Posterior cingulate gyrus (tissue), 11 donors: ENCODE data around the gene COX14.
A peak's percentile ranks its signal among the peaks of the same experiment; 100 is the strongest.

Source experiments
- DNase-seq, 10 donors: peaks; one replicate each; pipeline versions ENCODE4 v3.0.0 to v3.0.0-alpha.2; 2020 to 2021; ENCODE audit warnings: mixed read lengths in 3 of 10
- intact Hi-C: fragments of 100-400 bp; cut with DNase I; formaldehyde crosslinking; loops from one replicate; pipeline ENCODE4 v1.15.1; 2023

COX14 gene

DNA sequence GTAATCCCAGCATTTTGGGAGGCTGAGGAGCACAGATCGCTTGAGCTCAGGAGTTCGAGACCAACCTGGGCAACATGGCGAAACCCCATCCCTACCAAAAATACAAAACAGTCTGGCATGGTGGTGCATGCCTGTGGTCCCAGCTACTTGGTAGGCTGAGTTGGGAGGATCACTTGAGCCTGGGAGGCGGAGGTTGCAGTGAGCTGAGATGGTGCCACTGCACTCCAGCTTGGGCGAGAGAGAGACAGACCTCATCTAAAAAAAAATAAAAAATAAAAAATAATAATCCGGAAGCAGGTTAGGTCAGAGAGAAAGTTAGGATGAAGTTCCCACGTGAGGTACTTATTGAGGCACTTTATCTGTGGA, 27.6 kb upstream of the COX14 start:
- intact Hi-C loops, result loop anchor here (2.0 kb wide), 1 partner anchor 28 kb away; the partner anchor contains the start of gene COX14
- DNase-seq, result peak in 2 of 10 donors; percentile 24 to 44

DNA sequence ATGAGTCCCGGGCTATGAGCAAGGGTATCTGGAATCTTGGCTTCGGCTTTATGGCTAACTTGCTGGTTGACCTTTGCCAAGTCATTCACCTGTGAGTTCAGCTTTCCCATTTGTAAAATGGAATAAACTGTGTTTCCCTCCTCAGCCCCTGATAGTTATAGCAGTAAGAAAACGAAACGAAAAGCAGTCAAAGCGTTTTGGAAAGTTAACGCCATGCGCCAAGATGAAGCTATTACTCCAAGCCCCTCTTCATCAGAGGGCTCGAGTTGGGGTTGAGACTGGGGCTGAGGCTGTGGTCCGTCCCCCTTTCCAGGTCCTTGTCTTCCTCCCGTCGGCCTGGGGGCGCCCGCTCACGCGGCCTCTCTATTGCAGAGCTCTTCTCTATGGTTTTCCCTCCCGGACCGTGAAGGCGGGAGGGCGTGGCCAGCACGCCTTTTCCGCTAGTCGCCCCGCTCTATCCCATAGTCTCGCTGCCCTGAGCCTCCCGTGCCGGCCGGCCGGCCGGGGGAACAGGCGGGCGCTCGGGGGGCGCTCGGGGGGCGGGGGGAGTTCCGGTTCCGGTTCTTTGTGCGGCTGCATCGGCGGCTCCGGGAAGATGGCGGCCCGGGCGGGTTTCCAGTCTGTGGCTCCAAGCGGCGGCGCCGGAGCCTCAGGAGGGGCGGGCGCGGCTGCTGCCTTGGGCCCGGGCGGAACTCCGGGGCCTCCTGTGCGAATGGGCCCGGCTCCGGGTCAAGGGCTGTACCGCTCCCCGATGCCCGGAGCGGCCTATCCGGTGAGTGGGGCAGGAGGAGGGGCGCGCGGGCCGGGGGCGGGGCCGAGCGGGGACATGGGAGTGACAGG, 27.0 kb upstream of the COX14 start, which contains the start of gene SMARCD1:
Gene SMARCD1, plus strand, starts transcription at position 568 of the 840 bp plus-strand sequence. Its CDS starts 28 bp downstream, at position 596.
- peak; percentile 85 to 99 (median 94) for DNase-seq
- intact Hi-C loops, result loop anchor here (1.0 to 2.0 kb wide), 2 partner anchors 28 to 82 kb away; partner anchors contain the start of genes CERS5 and COX14

DNA sequence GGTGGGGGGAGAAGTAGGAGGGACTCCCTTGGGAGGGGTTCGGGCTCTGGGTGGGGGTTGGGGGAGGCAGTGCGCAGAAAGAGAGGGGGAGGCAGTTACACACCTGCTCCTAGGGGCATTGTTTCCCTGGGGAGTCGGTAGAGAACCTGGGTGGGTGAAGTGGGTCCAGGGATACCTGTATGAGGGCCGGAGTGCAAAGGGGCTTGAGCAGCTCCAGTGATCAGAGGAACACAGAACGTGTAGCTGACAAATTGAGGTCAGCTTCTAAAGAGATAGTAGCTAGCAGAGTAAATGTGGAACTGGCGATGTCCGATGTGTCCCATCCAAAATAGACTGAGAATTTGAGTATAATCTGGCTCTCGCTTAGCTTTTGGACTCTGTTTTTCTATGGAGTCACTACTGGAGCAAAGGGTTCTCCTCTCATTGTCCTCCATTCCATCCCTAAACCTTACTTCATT, 26.4 kb upstream of the COX14 start:
- intact Hi-C loops, result loop anchor here (1.0 to 2.0 kb wide), 2 partner anchors 27 to 82 kb away; partner anchors contain the start of genes CERS5 and COX14
- DNase-seq, result no peak

DNA sequence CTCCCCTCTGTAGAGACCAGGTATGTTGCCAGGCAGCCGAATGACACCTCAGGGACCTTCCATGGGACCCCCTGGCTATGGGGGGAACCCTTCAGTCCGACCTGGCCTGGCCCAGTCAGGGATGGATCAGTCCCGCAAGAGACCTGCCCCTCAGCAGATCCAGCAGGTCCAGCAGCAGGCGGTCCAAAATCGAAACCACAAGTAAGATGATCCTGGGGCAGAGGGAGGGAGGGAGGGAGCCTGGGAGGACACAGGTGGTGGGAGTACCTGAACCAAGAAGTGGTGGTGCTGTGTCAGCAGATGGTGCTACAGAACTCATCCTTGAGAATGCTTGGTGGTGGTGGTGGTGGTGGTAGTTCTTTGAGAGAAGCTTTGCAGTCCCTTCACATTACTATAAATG, 25.9 kb upstream of the COX14 start:
- intact Hi-C loops, result no loop called here
- DNase-seq, result peak in 2 of 10 donors; percentile 29 to 47

DNA sequence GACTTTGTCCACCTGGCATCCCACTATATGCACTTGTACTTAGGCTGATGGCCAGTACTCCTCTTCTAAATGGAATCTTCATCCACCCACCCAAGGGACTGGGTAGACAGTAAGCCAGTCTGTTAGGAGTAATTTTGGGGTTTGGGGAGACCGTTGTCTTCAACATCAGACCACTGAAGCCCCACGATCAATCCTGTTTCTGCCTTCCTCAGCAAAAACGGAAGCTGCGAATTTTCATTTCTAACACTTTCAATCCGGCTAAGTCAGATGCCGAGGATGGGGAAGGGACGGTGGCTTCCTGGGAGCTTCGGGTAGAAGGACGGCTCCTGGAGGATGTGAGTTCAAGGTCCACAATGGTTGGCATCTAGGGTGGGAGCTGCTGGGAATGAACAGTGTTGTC, 24.9 kb upstream of the COX14 start:
- intact Hi-C loops, result no loop called here
- DNase-seq, result peak in 2 of 10 donors; percentile 34 to 44

DNA sequence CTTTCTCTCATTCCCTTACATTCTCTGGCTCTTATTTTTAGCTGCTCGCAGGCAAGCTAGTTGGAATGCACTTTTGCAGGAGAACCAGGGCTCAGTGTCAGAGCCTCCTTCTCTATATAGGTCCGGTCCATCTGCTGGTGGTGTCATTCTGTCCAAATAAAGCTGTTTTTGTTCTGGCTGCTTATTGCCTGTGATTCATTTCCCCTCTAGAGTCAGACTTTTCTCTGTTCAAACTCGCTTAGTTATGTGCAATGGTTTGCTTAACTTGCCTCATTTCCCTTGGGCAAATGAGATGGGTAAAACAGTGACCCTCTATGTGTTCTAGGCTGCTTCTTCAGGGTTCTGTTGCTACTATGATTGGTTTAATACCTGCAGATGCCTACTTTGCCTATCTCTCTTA, 24.0 kb upstream of the COX14 start:
- no peak for DNase-seq
- intact Hi-C loops, result no loop called here

DNA sequence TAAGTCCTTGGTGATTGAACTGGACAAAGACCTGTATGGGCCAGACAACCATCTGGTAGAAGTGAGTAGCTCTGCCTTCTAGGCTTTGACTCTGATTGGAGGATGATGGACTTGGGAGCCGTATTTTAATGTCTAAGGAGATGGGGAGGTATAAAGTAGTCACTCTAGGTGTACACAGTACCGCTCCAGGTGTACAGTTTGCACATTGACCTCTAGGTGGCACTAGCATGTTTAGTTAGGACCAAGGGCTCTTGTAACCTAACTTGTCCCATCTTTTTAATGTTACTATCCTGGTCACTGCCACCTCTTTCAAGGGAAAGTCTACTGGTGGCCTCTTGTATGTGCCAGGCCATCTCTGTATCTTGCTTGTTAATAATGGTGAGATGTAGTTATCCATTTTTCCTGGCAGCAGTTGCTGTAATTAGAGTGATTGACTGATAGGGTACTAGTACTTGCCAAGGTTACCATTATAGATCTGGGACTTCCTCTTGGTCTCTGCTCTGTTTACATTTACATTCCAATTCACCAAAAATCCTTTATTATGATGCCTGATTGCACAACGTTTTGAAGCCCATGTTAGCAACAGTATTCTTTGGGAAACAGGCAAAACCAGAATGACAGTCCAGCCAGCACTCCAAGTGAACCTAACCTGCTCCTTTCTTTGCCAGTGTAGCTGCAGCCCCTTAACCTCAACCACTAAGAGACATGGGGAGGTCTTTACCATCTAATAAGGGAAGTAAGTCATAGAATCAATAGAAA, 23.3 kb upstream of the COX14 start:
- DNase-seq, result peak in 5 of 10 donors; percentile 24 to 67 (median 44)
- intact Hi-C loops, result no loop called here

DNA sequence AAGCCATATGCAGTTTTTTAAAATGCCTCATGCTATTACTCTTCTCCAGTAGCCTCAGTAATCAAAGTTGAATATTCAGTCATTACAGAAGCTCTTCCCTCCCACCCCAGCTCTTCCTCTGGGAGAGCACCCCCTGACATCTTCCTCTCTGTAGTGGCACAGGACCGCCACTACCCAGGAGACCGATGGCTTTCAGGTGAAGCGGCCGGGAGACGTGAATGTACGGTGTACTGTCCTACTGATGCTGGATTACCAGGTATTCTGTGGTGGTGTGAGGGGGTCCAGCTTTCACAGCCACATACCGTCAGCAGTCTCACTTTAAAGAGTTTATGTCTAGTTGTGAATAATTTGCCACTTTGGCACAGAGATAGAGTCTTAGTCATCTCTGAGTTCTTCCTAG, 22.3 kb upstream of the COX14 start:
- peak in 2 of 10 donors; percentile 46 to 63 for DNase-seq
- intact Hi-C loops, result no loop called here

DNA sequence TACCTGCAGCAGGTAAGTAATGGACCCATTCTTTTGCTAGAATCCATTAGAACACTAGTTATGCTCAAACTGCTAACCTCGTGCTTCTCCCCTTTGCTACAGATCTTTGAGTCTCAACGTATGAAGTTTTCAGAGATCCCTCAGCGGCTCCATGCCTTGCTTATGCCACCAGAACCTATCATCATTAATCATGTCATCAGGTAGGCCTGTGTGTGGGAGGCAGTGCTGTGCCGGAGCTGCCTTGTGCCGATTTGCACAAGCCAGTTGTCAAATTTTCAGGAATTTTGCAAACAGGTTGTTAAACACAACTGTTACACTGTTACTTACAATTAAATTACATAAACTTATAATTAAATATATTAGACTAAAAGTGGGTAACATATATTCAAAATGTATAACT, 21.6 kb upstream of the COX14 start:
- intact Hi-C loops, result no loop called here
- DNase-seq, result peak in 1 of 10 donors; percentile 19

DNA sequence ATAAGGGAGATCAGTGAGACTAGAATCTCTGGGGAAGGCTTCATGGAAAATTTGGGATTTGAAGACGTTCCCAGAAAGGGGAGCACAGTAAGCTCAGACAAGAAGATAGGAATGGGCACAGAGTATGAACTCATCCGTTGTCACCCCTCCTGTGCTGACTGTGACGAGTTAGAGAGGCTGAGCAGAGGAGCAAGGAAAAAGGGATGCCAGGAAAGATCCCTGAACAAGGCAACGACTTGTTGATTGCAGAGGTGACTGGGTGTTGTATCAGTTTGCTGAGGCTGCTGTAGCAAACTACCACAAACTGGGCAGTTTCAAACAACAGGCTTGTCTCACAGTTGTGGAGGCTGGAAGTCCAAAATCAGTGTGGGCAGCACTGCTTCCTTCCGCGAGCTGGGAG, 14.1 kb upstream of the COX14 start:
- intact Hi-C loops, result no loop called here

DNA sequence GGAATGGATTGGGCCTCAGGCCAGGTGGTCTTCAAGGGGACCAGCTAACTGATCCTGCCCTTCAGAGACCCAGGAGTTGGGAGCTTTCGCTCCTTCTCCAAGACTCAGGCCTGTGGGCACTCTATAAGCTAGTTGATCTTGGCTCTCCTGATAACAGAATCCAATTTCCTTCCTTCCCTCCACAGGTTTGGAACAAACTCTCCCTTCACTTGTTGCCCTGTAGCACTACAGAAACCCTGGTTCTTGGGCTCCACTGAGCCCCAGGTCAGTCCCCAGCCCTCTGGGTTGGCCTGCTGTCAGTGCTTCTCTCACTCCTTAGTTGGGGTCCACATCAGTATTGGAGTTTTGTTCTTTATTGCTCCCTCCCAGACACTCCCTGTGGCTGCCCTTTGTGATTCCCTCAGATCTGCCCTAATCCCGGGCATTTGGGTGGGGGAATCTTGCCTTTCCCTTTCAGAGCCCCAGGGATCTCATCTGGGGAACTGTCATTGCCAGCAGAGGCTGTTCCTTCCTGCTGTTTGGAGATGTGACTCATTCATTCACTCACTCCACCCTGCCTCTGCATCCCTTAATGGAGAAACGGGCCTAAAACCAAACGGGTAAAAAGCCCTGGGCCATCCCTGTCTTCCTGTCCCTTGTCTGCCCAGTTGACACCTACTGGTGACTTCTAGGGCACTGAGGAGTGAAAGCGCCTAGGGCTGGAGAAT, 12.6 kb upstream of the COX14 start:
- no peak for DNase-seq
- intact Hi-C loops, result no loop called here

More for the DNA sequence above, 14.1 kb upstream of the COX14 start:
- peak in 3 of 10 donors; percentile 25 to 35 (median 33) for DNase-seq

DNA sequence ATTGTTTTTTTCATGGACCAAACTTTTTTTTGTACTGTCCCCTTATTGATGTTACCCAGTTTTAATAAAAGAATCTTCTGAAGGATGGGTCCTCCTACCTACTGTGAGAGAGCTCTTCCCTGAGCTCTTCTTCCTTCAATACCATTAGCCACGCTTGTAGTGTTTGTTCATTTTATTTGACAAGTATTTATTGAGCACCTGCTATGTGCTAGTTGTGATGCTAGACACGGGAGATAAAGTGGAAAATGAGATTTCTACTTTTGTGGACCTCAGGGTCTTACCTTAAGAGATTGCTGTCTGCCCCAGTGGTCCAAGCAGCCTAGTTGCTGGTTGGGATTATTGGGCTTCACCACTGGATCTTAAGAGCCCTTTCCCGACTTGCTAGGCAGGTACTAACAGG, 11.5 kb upstream of the COX14 start:
- intact Hi-C loops, result no loop called here
- no peak for DNase-seq

DNA sequence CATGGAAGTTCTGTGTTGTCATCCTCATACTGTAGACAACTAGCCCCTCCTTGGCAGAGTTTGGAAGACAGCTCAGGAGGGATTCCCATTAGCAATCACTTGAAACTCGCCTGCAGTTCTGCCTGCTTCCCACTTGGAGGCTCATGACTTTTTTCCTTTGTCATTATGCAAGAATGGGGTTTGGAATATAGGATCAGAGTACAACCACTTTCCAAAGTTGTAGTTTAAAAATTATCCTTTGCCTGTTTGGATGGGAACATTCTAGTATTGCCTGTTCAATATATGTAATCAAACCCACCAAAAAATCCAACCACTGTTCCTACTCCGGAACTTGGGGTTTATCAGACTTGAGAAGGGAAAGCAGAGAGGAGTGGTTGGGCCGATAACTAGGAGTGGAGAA, 10.4 kb upstream of the COX14 start:
- intact Hi-C loops, result no loop called here
- DNase-seq, result no peak

DNA sequence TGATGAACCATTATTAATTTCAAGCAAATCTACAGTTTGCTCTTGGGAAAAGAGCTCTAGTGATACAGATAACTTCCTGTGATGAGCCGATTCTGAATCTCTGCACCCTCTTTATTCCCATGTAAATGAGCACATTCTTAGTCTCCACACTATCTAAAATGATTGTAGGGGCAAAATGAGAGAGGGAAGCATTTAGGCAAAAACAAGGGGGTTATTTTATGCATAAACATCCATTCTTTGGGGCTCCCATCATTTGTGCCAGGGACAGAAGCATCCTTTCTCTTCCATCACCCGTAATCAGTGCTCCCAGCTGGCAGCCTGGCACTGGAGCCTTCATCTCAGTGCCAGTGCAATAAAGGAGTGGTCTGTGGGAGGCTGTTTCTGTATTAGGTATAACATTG, 9.9 kb upstream of the COX14 start:
- peak; percentile 44 to 94 (median 55) for DNase-seq
- intact Hi-C loops, result no loop called here

DNA sequence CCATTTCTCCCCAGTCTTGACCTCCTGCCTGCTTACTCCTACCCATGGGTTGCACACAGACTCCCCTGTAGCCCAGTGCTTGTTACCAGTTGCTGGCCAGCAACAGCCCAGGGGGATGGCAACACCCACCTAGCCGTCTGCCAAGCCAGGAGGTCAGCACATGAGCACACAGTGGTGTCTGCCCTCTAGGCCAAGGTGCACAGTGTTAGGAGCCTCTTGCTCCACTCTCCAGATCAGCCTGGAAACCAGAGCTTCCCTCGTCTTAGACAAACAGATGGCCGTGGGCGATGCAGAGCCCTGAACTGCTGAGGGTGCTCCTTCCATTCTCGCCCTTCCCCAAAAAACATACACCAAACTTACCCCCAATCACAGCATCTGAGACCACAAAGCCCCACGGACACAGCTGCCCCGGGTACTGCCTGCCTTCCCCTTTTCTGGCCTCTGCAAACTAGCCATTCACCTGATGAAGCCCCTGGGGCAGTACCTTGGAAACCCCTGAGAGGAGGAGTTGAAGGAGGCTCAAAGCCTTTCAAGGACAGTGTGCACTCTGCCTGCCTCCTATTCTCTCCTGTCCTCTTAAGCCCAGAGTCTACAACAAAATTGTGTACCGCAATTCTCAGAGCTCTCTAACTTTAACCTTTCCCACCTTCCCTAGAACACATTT, 9.3 kb upstream of the COX14 start:
- intact Hi-C loops, result no loop called here
- peak in 1 of 10 donors; percentile 74 for DNase-seq

DNA sequence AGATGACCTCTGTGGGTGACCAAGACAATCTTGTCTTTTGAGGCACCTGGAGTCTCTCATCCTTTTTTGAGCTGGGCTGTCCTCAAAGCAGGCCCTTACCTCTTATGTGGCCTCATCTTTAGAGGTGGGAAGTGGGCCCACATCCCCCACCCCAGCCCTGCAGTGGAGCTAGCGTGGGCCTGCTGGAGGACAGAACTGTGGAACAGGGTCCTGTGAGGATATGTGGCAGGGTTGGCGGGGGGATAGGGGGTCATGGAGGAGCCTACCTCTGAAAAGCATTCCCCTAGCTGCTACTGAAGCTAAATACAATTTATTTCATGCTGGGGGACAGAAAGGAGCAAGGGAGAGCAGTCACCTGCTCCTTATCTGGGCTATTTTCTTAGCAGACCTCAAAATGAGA, 8.7 kb upstream of the COX14 start:
- intact Hi-C loops, result no loop called here
- DNase-seq, result peak in 1 of 10 donors; percentile 65

DNA sequence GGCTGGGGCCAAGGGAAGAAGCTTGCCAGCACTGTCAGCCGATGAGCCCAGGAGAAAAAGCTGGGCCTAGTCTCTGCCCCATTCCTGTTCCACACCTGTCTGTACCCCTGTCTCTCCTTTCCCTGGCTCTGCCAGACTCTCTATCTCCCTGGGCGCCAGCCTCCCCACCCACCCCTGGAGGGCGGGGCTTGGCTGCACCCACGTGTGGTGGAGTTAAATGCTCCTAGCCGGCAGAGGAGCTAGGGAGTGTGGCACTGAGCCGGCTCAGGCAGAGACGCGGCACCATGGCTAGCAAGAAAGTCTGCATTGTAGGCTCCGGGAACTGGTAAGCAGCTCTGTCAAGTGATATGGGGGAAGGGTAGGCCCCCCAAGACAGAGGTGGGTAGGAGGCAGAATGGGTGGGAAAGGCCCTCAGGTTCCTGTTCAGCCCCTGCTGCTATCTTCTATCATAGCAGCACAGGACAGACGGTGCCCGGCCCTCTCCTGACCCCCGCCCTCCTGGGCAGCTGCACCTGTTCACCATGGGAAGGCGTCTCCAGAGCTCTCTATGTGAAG, 8.2 kb upstream of the COX14 start, which contains the start of gene GPD1:
Gene GPD1, plus strand, starts transcription at position 242 of the 555 bp plus-strand sequence. Its CDS starts 43 bp downstream, at position 285.
- intact Hi-C loops, result no loop called here
- DNase-seq, result peak; percentile 60 to 97 (median 82)

DNA sequence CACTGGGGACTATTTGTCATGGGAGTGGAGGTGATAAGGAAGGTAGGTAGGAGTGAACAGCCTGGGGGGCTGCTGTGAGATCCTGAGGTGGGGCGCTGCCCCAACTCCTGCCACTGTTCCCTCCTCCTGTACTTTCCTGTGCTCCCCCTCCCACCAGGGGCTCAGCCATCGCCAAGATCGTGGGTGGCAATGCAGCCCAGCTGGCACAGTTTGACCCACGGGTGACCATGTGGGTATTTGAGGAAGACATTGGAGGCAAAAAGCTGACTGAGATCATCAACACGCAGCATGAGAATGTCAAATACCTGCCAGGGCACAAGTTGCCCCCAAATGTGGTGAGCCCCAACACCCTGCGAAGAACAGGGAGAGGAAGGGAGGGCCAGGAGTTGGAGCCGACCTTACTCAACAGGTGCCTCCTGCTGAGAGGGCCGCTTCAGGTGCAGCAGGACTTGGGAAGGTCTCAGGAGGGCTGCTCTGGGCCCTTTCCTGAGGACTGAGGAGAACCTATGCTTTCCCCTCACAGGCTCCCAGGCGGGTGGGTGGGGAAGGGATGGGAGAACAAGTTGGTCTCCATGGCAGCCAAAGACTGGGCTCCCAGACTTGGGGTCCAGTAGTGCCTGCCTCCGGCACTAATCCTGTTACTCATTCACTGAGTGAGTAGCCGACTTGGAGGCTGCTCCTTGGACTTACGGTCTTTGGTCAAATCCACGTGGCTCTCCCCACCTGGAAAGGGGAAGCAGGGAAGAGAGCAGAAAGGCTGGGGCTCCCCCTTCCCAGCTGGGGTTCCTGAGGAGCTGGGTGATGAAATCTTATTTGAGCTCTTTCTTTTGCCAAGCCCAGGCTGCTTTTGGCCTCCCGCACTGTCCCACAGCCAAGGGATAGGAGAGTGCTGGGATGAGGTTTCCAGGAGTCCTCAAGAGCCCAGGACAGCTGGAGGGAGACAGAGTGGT, 7.3 kb upstream of the COX14 start:
- peak in 2 of 10 donors; percentile 57 to 70 for DNase-seq
- intact Hi-C loops, result no loop called here
